HFFc6 (cell line): Measurements from ENCODE around the gene CBX7. TPM values are rescaled to one million over a fixed set of nuclear protein-coding genes. Genes with fewer than 3 reads are reported as not detected.

Experiments
- DNase-seq: peaks from one replicate; pipeline ENCODE4 v3.0.0-alpha.2; 2018
- H3K27ac Mint-ChIP-seq: 2 replicates; pipeline ENCODE4 v1.8.0; 2020; ENCODE audit warnings: mild to moderate bottlenecking, mixed read lengths
- H3K27me3 Mint-ChIP-seq: 2 replicates; pipeline ENCODE4 v1.8.0; 2021; ENCODE audit warnings: mild to moderate bottlenecking, moderate library complexity, mixed read lengths; ENCODE audit not compliant: insufficient read depth
- H3K36me3 Mint-ChIP-seq: 2 replicates; pipeline ENCODE4 v1.8.0; 2021; ENCODE audit warnings: low read depth, mixed read lengths
- H3K4me1 Mint-ChIP-seq: 2 replicates; pipeline ENCODE4 v1.8.0; 2020; ENCODE audit warnings: low read depth, mixed read lengths
- H3K4me3 Mint-ChIP-seq: 2 replicates; pipeline ENCODE4 v1.8.0; 2020; ENCODE audit warnings: mild to moderate bottlenecking, moderate library complexity, mixed read lengths
- H3K9me3 Mint-ChIP-seq: 2 replicates; pipeline ENCODE4 v1.8.0; 2020; ENCODE audit warnings: mild to moderate bottlenecking, mixed read lengths
- total RNA-seq, 6 experiments: library from RNA; stranded (reverse); fragmentation: NEBNext Ultra II Directional; extraction: Animal tissue kit (Norgen Biotek cat#: 25700); gene quantifications; 2 replicates in 1 of 6; 3 replicates in 5 of 6; pipeline ENCODE4 v1.2.3, GENCODE V29; 2021
- TF ChIP-seq, protein P1 (sequence below): fragments of 200-600 bp; sonication (generic); IDR thresholded peaks from 2 replicates; pipeline ENCODE4 v1.5.0; 2021; ENCODE audit warnings: antibody characterized with exemption, mild to moderate bottlenecking

The CBX7 gene
- total RNA-seq, 6 experiments from 2014 or later, result 6.2 to 7.2 (median 6.8) TPM

DNA sequence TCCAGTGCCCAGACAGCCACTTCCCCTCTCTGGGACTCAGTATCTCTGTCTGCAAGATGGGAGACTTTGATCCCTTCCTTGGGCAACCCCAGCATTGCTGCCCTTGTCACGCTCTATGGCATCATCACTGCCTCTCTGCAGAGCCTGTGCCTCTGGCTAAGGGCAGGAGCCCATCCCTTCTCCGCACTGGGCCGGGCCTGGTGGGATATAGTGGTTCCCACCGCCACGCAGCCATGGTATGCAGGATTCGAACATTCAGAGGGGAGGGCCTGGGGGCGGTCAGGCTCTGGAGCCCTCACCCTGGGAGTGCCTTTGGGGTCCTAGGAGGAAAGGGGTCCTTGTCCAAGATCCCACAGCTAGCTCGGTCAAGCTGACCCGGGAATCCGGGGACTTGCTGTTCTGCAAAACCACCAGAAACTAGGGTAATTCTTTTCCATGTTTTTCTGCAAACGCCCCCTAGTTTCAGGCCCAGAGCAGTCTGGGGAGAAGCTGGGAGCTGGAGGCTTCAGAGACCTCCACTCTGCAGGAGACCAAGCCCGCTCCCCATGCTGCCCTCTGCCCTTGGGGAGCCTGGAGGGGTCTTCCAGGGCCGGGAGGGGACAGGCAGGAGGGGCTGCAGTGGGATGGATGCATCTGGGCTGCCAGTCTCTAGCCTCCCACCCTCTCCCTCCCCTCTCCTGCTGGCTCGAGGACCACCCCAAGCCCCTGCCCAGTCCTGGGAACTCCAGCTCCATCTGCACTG lies 24.4 kb upstream of the CBX7 start:
- Mint-ChIP-seq H3K27ac (peak overlapping the region; percentile 66), H3K4me3 (no peak overlapping the region), H3K36me3 (no peaks in the 10 kb centered on the region; the same call in 1 of the 2 replicates), H3K4me1 (peaks cover 67% of the 10 kb centered on the region), H3K27me3 (no peaks in the 10 kb centered on the region), H3K9me3 (peaks cover 4% of the 10 kb centered on the region; the same call in 1 of the 2 replicates)
- TF ChIP-seq, protein P1, sequence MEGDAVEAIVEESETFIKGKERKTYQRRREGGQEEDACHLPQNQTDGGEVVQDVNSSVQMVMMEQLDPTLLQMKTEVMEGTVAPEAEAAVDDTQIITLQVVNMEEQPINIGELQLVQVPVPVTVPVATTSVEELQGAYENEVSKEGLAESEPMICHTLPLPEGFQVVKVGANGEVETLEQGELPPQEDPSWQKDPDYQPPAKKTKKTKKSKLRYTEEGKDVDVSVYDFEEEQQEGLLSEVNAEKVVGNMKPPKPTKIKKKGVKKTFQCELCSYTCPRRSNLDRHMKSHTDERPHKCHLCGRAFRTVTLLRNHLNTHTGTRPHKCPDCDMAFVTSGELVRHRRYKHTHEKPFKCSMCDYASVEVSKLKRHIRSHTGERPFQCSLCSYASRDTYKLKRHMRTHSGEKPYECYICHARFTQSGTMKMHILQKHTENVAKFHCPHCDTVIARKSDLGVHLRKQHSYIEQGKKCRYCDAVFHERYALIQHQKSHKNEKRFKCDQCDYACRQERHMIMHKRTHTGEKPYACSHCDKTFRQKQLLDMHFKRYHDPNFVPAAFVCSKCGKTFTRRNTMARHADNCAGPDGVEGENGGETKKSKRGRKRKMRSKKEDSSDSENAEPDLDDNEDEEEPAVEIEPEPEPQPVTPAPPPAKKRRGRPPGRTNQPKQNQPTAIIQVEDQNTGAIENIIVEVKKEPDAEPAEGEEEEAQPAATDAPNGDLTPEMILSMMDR, result peak; percentile 23; the same call in 1 of the 2 replicates
- no peak for DNase-seq

- peaks cover 2% of the 10 kb centered on the region; the same call in 1 of the 2 replicates for H3K9me3 Mint-ChIP-seq
- TF ChIP-seq, protein P1, result no peak
- H3K4me1 Mint-ChIP-seq, result peaks cover 67% of the 10 kb centered on the region
- peak overlapping the region; percentile 42 for H3K4me3 Mint-ChIP-seq
- H3K27ac Mint-ChIP-seq, result peak overlapping the region; percentile 98
- DNase-seq, result peak; percentile 69
- H3K27me3 Mint-ChIP-seq, result no peaks in the 10 kb centered on the region
- no peaks in the 10 kb centered on the region; the same call in 1 of the 2 replicates for H3K36me3 Mint-ChIP-seq
Measured at GRCh38 chr22:39176143-39176713, 23.7 kb upstream of the CBX7 start.

- Mint-ChIP-seq H3K36me3 (no peaks in the 10 kb centered on the region), H3K4me1 (peaks cover 72% of the 10 kb centered on the region), H3K27ac (peak overlapping the region; percentile 98), H3K27me3 (no peaks in the 10 kb centered on the region; the same call in 1 of the 2 replicates), H3K4me3 (peak overlapping the region; percentile 36; the same call in 1 of the 2 replicates), H3K9me3 (no peaks in the 10 kb centered on the region)
- TF ChIP-seq, protein P1, result 0 out of 2 replicates have a peak, but pooled peaks have one; percentile 3
- peak; percentile 14 for DNase-seq
Measured at GRCh38 chr22:39175353-39176142, 23.1 kb upstream of the CBX7 start.

DNA sequence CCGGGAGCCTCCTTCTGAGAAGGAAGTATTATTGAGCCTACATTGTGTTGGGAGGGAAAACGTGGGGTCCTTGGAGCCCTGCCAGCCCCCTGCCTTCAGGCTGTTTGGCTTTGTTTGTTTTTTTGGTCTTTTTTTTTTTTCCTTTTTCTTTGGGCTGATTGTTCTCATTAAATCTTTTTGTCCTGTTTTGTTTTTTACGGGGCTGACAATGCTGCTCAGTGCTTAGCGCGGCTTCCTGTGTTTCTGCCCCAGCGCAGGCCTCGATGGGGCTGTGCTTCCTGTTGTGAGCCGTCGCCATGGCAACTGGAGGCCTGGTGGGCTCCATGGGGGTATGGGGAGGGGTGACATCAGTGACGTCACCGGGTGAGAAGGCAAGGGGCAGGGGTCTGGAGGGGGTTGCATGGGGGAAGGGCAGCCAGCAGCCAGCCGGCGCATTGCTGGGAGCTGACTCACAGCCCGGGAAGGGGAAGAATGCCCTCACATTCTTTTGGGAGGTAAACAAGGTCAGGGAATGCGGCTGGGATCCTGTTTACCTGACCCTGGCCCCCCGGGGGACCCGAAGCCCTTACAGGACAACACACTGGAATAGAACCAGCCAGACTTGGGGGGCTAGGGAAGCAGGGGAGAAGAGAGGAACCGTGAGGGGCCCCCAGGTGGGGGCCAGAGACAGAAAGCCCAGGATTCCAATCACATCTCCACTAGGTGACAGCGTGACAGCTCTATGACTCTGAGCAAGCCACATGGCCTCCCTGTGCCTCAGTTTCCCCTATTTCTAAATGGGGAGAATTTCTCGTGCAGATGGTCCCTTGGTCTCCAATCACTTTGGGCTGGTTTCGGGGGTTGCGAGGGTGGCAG lies 22.2 kb upstream of the CBX7 start:
- Mint-ChIP-seq H3K4me1 (peaks cover 72% of the 10 kb centered on the region), H3K27me3 (peaks cover 2% of the 10 kb centered on the region), H3K36me3 (no peaks in the 10 kb centered on the region), H3K4me3 (peak overlapping the region; percentile 70), H3K9me3 (no peaks in the 10 kb centered on the region), H3K27ac (peak overlapping the region; percentile 98)
- peak; percentile 79 for DNase-seq
- TF ChIP-seq, protein P1, result peak; percentile 26
